ENCODE results near the gene TEAD1.

Gene TEAD1

DNA sequence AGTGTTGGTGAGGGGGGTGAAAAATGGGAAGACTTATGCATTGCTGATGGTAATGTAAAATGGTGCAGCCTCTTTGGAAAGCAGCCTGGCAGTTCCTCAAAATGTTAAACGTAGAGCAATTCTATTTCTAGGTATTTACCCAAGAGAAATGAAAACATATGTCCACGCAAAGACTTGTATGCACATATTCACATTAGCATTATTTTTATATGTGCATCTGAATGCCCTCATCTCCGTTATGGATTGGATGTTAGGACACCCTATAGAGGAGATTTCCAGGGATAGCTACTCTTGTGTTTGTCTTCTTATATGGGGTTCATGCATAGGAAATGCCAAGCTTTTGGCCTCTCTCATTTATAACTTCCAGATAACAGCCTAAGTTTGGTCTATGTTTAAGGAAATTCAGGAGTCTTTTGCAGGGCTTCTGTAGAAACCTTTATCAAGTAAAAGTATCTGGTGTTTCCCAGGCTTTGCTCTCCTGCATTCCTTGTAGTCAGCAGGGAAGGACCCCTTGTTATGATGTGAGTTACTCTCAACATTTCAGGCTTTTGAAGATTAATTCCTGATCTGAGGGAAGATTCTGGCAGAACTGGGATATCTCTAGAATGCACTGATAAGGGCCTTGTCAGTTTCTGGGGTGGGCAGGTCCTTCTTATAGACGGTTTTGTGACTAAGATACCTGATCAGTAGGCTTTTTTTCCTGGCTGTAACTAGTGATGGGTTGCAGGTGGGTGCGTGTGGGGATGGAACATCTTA lies 116.8 kb downstream of the TEAD1 start:
- TF ChIP-seq, protein P1, sequence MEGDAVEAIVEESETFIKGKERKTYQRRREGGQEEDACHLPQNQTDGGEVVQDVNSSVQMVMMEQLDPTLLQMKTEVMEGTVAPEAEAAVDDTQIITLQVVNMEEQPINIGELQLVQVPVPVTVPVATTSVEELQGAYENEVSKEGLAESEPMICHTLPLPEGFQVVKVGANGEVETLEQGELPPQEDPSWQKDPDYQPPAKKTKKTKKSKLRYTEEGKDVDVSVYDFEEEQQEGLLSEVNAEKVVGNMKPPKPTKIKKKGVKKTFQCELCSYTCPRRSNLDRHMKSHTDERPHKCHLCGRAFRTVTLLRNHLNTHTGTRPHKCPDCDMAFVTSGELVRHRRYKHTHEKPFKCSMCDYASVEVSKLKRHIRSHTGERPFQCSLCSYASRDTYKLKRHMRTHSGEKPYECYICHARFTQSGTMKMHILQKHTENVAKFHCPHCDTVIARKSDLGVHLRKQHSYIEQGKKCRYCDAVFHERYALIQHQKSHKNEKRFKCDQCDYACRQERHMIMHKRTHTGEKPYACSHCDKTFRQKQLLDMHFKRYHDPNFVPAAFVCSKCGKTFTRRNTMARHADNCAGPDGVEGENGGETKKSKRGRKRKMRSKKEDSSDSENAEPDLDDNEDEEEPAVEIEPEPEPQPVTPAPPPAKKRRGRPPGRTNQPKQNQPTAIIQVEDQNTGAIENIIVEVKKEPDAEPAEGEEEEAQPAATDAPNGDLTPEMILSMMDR (IDR thresholded peaks at IDR 0.05; ENCODE audit: insufficient read depth, low read depth, low read length, missing control alignments): no peak
- DNase-seq (ENCODE audit: low read depth): no peak
- no peak overlapping the region for H3K4me3 ChIP-seq (ENCODE audit: low read depth, low read length)

DNA sequence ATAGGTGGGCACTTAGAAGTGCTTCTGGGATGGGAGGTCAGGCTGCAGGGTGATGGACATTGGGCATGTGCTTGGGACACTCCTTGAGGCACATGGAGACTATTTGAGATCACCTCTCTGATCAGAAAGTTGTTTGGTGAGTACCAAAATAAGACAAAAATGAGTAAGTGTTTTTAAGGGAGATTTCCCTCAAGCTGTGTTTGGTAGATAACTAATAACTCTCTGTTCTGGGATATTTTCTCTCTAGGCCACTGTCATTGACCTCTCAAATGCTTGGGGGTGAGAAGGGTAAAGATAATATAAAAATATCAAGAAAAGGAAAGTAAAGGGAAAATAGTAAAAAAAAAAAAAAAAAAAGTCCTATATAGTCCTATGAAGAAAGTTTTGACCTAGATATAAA lies 117.8 kb downstream of the TEAD1 start:
- TF ChIP-seq, protein P1 (IDR thresholded peaks at IDR 0.05; ENCODE audit: insufficient read depth, low read depth, low read length, missing control alignments): no peak
- no peak for DNase-seq (ENCODE audit: low read depth)

DNA sequence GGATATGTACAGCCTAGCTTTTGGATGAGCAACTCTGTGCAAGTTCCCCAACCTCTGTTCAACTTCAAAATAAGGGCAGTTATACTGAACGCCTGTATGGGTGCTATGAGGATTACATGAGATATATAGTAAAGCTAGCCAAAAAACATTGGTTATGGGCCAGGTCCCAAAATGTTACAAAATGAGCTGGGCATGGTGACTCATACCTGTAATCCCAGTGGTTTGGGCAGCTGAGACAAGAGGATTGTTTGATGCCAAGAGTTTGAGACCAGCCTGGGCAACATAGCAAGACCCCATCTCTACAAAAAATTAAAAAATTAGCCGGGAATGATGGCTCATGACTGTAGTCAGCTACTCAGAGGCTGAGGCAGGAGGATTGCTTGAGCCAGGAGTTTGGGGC lies 118.4 kb downstream of the TEAD1 start:
- TF ChIP-seq, protein P1 (IDR thresholded peaks at IDR 0.05; ENCODE audit: insufficient read depth, low read depth, low read length, missing control alignments): no peak
- H3K4me3 ChIP-seq (ENCODE audit: low read depth, low read length): no peak overlapping the region
- DNase-seq (ENCODE audit: low read depth): no peak

More for the DNA sequence above, 117.8 kb downstream of the TEAD1 start:
- no peak overlapping the region for H3K4me3 ChIP-seq (ENCODE audit: low read depth, low read length)

DNA sequence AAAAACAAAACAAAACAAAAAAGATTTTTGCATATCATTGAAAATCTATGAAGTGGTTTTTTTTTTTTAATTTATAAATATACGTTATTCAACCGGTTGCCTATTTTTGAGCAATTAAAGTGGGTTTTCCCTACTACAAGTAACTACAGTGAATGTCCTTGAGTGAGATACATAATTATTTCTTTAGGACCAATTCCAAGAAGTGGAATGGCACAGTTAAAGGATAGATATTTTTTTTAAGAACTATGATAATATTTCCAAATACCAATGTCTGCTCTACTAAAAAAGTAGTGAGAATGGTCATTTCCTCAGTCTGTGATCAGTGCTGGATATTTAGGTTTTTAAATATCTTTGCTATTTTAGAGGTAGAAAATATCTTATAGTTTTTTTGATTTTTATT lies 118.8 kb downstream of the TEAD1 start:
- TF ChIP-seq, protein P1 (IDR thresholded peaks at IDR 0.05; ENCODE audit: insufficient read depth, low read depth, low read length, missing control alignments): no peak
- H3K4me3 ChIP-seq (ENCODE audit: low read depth, low read length): no peak overlapping the region
- DNase-seq (ENCODE audit: low read depth): no peak

DNA sequence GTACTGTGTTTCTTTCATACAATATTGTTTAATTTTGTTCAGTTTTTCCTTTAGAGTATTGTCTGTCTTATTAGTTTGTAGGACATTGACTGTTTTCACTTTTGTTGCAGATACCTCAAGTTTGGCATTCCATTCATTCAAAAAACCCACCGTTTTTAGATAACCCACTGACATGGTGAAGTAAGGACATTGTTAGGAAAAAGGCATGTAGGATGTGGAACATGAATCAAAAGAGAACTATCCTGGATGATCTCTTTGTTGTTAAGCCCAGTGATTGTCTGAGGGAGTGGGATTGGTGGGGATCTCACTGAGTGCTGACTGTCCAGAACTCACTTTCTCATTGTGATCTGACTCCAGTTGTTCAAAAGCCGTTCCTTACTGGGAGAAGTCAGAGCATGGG lies 119.3 kb downstream of the TEAD1 start:
- no peak for DNase-seq (ENCODE audit: low read depth)
- no peak overlapping the region for H3K4me3 ChIP-seq (ENCODE audit: low read depth, low read length)
- TF ChIP-seq, protein P1 (IDR thresholded peaks at IDR 0.05; ENCODE audit: insufficient read depth, low read depth, low read length, missing control alignments): no peak

DNA sequence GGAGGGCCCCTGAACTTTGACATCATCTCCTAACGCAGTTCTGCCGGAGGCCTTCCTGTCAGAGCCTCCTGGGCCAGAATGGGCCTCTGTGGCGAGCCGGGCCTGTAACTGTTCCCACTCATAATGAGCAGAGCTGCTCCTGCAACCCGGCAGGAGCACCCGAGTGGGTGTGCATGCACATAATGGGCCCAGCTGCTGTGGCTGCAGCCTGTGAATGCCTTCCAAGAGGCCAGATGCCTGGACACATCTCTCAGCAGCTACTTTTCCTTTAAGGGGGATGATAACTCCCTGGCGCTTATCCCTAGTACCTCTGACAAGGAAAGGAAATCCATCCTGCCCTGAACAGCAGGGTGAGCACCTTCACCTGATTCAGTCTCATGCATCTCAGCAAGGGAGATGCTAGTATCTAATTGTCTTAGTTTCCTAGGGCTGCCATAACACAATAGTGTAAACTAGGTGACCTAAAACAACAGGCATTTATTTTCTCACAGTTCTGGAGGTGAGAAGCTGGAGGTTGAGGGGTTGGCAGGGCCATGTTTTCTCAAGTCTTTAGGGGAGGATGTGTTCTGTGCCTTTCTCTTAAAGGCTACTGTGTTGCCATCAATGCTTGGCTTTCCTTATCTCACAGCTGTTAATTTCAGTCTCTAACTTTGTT lies 120.5 kb downstream of the TEAD1 start:
- TF ChIP-seq, protein P1 (IDR thresholded peaks at IDR 0.05; ENCODE audit: insufficient read depth, low read depth, low read length, missing control alignments): no peak
- H3K4me3 ChIP-seq (ENCODE audit: low read depth, low read length): no peak overlapping the region
- DNase-seq (ENCODE audit: low read depth): no peak

All from GM12865 (cell line).